HCT116 (cell line): ENCODE results near the gene APLF. TPM values are rescaled to one million over a fixed set of nuclear protein-coding genes. Genes with fewer than 3 reads are reported as not detected.

ENCODE experiments used
- ATAC-seq: fragments of 200-7000 bp; cut with Tn5 transposase; 2 replicates; pipeline ENCODE4 v1.9.1; 2020; ENCODE audit warnings: mild to moderate bottlenecking, moderate library complexity
- BruUV-seq: library from RNA; stranded (reverse); fragments of 400-500 nt; replicated peaks from 2 replicates; lab custom pipeline; 2021; lab: Mats Ljungman, UMichigan
- CTCF ChIA-PET: fragments of 300-600 bp; sonication (Branson Sonifier 250); formaldehyde crosslinking; loops from one replicate; lab custom pipeline; 2021; ENCODE audit warnings: antibody characterized with exemption; lab: Charles Lee
- POLR2A ChIA-PET: fragments of 300-600, 350-600 bp; sonication (Branson Sonifier 250); formaldehyde crosslinking; loops from one replicate; lab custom pipeline; 2021; ENCODE audit warnings: antibody characterized with exemption; lab: Charles Lee
- RAD21 ChIA-PET, 2 experiments: fragments of 300-600 bp; sonication (Branson Sonifier 250); formaldehyde crosslinking; loops; one replicate each; lab custom pipeline; 2023; ENCODE audit warnings: low total read pairs in 2 of 2; ENCODE audit not compliant: uncharacterized antibody in 2 of 2, unreplicated experiment in 2 of 2, low non-redundant PET in 1 of 2; lab: Charles Lee
- DNase-seq: peaks from one replicate; pipeline ENCODE4 v3.0.0-alpha.2; 2010; ENCODE audit warnings: low read depth, low spot score
- H2AFZ ChIP-seq: fragments of 200-600 bp; shearing (Covaris generic), sonication (generic); 2 replicates; pipeline ENCODE4 v1.6.1; 2017; ENCODE audit warnings: low read depth, mixed run types, mixed read lengths, antibody characterized with exemption, low read length; ENCODE audit not compliant: poor library complexity, severe bottlenecking
- H3K27ac ChIP-seq: 2 replicates; pipeline ENCODE4 v1.5.1; 2012; ENCODE audit warnings: low read depth, low read length
- H3K27me3 ChIP-seq: fragments of 200-600 bp; sonication (generic); 2 replicates; pipeline ENCODE4 v1.6.1; 2016; ENCODE audit warnings: mixed run types, low read length, mixed read lengths; ENCODE audit not compliant: insufficient read depth
- H3K36me3 ChIP-seq, 2 experiments: fragments of 200-500 bp in 1 of 2; fragments of 200-600 bp in 1 of 2; sonication (Bioruptor generic) in 1 of 2; sonication (generic) in 1 of 2; 2 replicates each; pipeline versions ENCODE4 v1.5.1 to v1.6.1; 2014 to 2016; ENCODE audit warnings: low read length in 2 of 2, inconsistent platforms in 1 of 2, mixed read lengths in 1 of 2, mixed run types in 1 of 2; ENCODE audit not compliant: insufficient read depth in 2 of 2, control insufficient read depth in 1 of 2
- H3K4me1 ChIP-seq, 2 experiments: fragments of 200-600 bp in 1 of 2; sonication (generic) in 1 of 2; 2 replicates each; pipeline versions ENCODE4 v1.5.1 to v1.6.1; 2012 to 2017; ENCODE audit warnings: low read length in 2 of 2, inconsistent platforms in 1 of 2, mild to moderate bottlenecking in 1 of 2, mixed read lengths in 1 of 2, mixed run types in 1 of 2, moderate library complexity in 1 of 2; ENCODE audit not compliant: insufficient read depth in 2 of 2, control insufficient read depth in 1 of 2
- H3K4me2 ChIP-seq: fragments of 200-600 bp; sonication (generic); 2 replicates; pipeline ENCODE4 v1.6.1; 2017; ENCODE audit warnings: mixed run types, low read length, mixed read lengths
- H3K4me3 ChIP-seq, 2 experiments: fragments of 200-600 bp in 1 of 2; sonication (generic) in 1 of 2; replicated peaks in 1 of 2; 2 replicates each; pipeline ENCODE4 v1.5.1; 2011 to 2016; ENCODE audit warnings: low read length in 2 of 2, control low read depth in 1 of 2, low read depth in 1 of 2, mild to moderate bottlenecking in 1 of 2, mixed read lengths in 1 of 2, mixed run types in 1 of 2
- H3K79me2 ChIP-seq: fragments of 200-600 bp; sonication (generic); 2 replicates; pipeline ENCODE4 v1.6.1; 2017; ENCODE audit warnings: mild to moderate bottlenecking, mixed run types, low read length, moderate library complexity, mixed read lengths; ENCODE audit not compliant: insufficient read depth
- H3K9ac ChIP-seq: fragments of 200-600 bp; sonication (generic); 2 replicates; pipeline ENCODE4 v1.6.1; 2016; ENCODE audit warnings: low read length, mixed read lengths
- H3K9me2 ChIP-seq: fragments of 200-600 bp; sonication (generic), shearing (Covaris generic); 2 replicates; pipeline ENCODE4 v1.6.1; 2017; ENCODE audit warnings: mixed run types, mild to moderate bottlenecking, moderate library complexity; ENCODE audit not compliant: insufficient read depth
- H3K9me3 ChIP-seq, 2 experiments: fragments of 200-500 bp in 1 of 2; fragments of 200-600 bp in 1 of 2; sonication (Bioruptor generic) in 1 of 2; sonication (generic) in 1 of 2; 2 replicates each; pipeline ENCODE4 v1.6.1; 2014 to 2017; ENCODE audit warnings: low read length in 2 of 2, mixed read lengths in 2 of 2, inconsistent platforms in 1 of 2, low read depth in 1 of 2, mild to moderate bottlenecking in 1 of 2, mixed run types in 1 of 2, moderate library complexity in 1 of 2; ENCODE audit not compliant: control insufficient read depth in 1 of 2, insufficient read depth in 1 of 2
- H4K20me1 ChIP-seq: fragments of 200-600 bp; sonication (generic), shearing (Covaris generic); 2 replicates; pipeline ENCODE4 v1.6.1; 2017; ENCODE audit warnings: mixed run types, mild to moderate bottlenecking, moderate library complexity; ENCODE audit not compliant: insufficient read depth
- CBX3 ChIP-seq: IDR thresholded peaks from 2 replicates; pipeline ENCODE4 v1.6.1; 2012; ENCODE audit warnings: low read depth
- CTCF ChIP-seq, 3 experiments: fragments of 200-600 bp in 1 of 3; sonication (generic) in 1 of 3; IDR thresholded peaks in 2 of 3; conservative IDR thresholded peaks in 1 of 3; 2 replicates each; pipeline ENCODE4 v1.5.1; 2012 to 2017; ENCODE audit warnings: low read depth in 2 of 3, low read length in 2 of 3, antibody characterized with exemption in 1 of 3, borderline replicate concordance in 1 of 3, control low read depth in 1 of 3, mild to moderate bottlenecking in 1 of 3, mixed read lengths in 1 of 3, mixed run types in 1 of 3, moderate library complexity in 1 of 3; ENCODE audit not compliant: insufficient read depth in 1 of 3
- EGR1 ChIP-seq: IDR thresholded peaks from 2 replicates; pipeline ENCODE4 v1.6.1; 2012; ENCODE audit warnings: low read depth
- ELF1 ChIP-seq: IDR thresholded peaks from 2 replicates; pipeline ENCODE4 v1.6.1; 2012; ENCODE audit warnings: low read depth, borderline replicate concordance
- EZH2phosphoT487 ChIP-seq: fragments of 200-600 bp; IDR thresholded peaks from 2 replicates; pipeline ENCODE4 v1.6.1; 2018; ENCODE audit warnings: antibody characterized with exemption, borderline replicate concordance
- JUND ChIP-seq: IDR thresholded peaks from 2 replicates; pipeline ENCODE4 v1.6.1; 2012
- POLR2A ChIP-seq: IDR thresholded peaks from 2 replicates; pipeline ENCODE4 v1.7.0; 2011; ENCODE audit warnings: borderline replicate concordance; ENCODE audit not compliant: insufficient read depth, insufficient read length; ENCODE audit errors: extremely low read depth
- RAD21 ChIP-seq: IDR thresholded peaks from 2 replicates; pipeline ENCODE4 v1.6.1; 2012; ENCODE audit warnings: low read depth, mild to moderate bottlenecking
- SIN3A ChIP-seq: IDR thresholded peaks from 2 replicates; pipeline ENCODE4 v1.6.1; 2012; ENCODE audit warnings: low read depth
- SRF ChIP-seq: IDR thresholded peaks from 2 replicates; pipeline ENCODE4 v1.6.1; 2012; ENCODE audit warnings: low read depth
- TCF7L2 ChIP-seq: IDR thresholded peaks from 2 replicates; pipeline ENCODE4 v1.7.0; 2011; ENCODE audit warnings: borderline replicate concordance, inconsistent platforms; ENCODE audit not compliant: insufficient read depth, insufficient read length; ENCODE audit errors: extremely low read depth
- YY1 ChIP-seq: IDR thresholded peaks from 2 replicates; pipeline ENCODE4 v1.6.1; 2011; ENCODE audit warnings: low read length, low read depth, moderate library complexity, mild to moderate bottlenecking; ENCODE audit not compliant: insufficient replicate concordance; ENCODE audit errors: extremely low read depth
- ZFX ChIP-seq: fragments of 450-650 bp; IDR thresholded peaks from 2 replicates; pipeline ENCODE4 v1.6.1; 2017
- ZNF274 ChIP-seq: fragments of 200-500 bp; sonication (Bioruptor generic); IDR thresholded peaks from 2 replicates; pipeline ENCODE4 v1.6.1; 2014; ENCODE audit warnings: mild to moderate bottlenecking, low read depth, low read length, inconsistent platforms
- intact Hi-C: fragments of 100-400 bp; cut with micrococcal nuclease; formaldehyde crosslinking; loops from 2 replicates; pipeline ENCODE4 v1.10.0; 2022
- total RNA-seq: library from RNA; stranded (reverse); gene quantifications from one replicate; pipeline ENCODE4 v1.2.1, GENCODE V29; 2021; ENCODE audit not compliant: unreplicated experiment

APLF gene
- total RNA-seq, 1 experiment from 2014 or later, result 1.6 TPM

- no peak for TF ChIP-seq YY1
- TF ChIP-seq ELF1, result no peak
- no peak for TF ChIP-seq JUND
- TF ChIP-seq EGR1, result no peak
Observed at GRCh38 chr2:68574202-68574791, 106.9 kb downstream of the APLF start (continued).

GRCh38 chr2:68577183-68577582, 109.8 kb downstream of the APLF start:
- DNase-seq (no peak), ATAC-seq (no peak)
- ChIA-PET RAD21 (no interaction called here), POLR2A (no interaction called here), CTCF (interaction anchor here (1.7 kb wide), 1 partner anchor 18 kb away, joined by 7 read pairs; no protein-coding TSS in a partner anchor)
- Histone ChIP-seq H3K79me2 (no peaks in the 10 kb centered on the region), H3K4me2 (no peak overlapping the region), H3K27ac (no peak overlapping the region), H3K4me3 (no peak overlapping the region), H2AFZ (no peak overlapping the region), H4K20me1 (no peaks in the 10 kb centered on the region), H3K27me3 (no peaks in the 10 kb centered on the region), H3K4me1 (no peaks in the 10 kb centered on the region), H3K9me3 (no peaks in the 10 kb centered on the region), H3K36me3 (no peaks in the 10 kb centered on the region), H3K9me2 (no peaks in the 10 kb centered on the region), H3K9ac (no peak overlapping the region)
- TF ChIP-seq POLR2A, result no peak
- TF ChIP-seq ZFX, result no peak
- no peak for TF ChIP-seq ZNF274
- TF ChIP-seq RAD21, result no peak
- intact Hi-C loops, result no loop called here
- no TSS peak for BruUV-seq

- no peaks in the 10 kb centered on the region for H4K20me1 ChIP-seq
- intact Hi-C loops, result no loop called here
- H3K79me2 ChIP-seq, result no peaks in the 10 kb centered on the region
- ChIA-PET POLR2A (no interaction called here), RAD21 (no interaction called here), CTCF (interaction anchor here (1.5 kb wide), 1 partner anchor 16 kb away, joined by 5 read pairs; no protein-coding TSS in a partner anchor)
- no peak overlapping the region for H3K4me3 ChIP-seq
- H3K4me1 ChIP-seq, result no peaks in the 10 kb centered on the region
- DNase-seq, result no peak
- H3K27ac ChIP-seq, result no peak overlapping the region
- no peaks in the 10 kb centered on the region for H3K9me2 ChIP-seq
- no peak overlapping the region for H3K9ac ChIP-seq
- no peak overlapping the region for H2AFZ ChIP-seq
- no peaks in the 10 kb centered on the region for H3K36me3 ChIP-seq
- ATAC-seq, result no peak
- H3K9me3 ChIP-seq, result no peaks in the 10 kb centered on the region
- H3K4me2 ChIP-seq, result no peak overlapping the region
- BruUV-seq, result no TSS peak
- no peaks in the 10 kb centered on the region for H3K27me3 ChIP-seq
- TF ChIP-seq EZH2phosphoT487, result no peak
- TF ChIP-seq ELF1, result no peak
- no peak for TF ChIP-seq ZNF274
- no peak for TF ChIP-seq ZFX
- TF ChIP-seq CBX3, result no peak
- TF ChIP-seq SIN3A, result no peak
- no peak for TF ChIP-seq YY1
- no peak for TF ChIP-seq SRF
- no peak for TF ChIP-seq TCF7L2
- TF ChIP-seq JUND, result no peak
- TF ChIP-seq CTCF (IDR thresholded peaks at IDR 0.05 in 2 of 3, conservative IDR thresholded peaks at IDR 0.05 in 1 of 3; ENCODE audit: borderline replicate concordance in 1 of 3, insufficient read depth in 1 of 3, low read depth in 2 of 3, low read length in 2 of 3), result no peak
Observed at GRCh38 chr2:68579689-68580088, 112.3 kb downstream of the APLF start.
